H1 (cell line): ENCODE results near the gene POLR3A. TPM values are rescaled to one million over a fixed set of nuclear protein-coding genes. Genes with fewer than 3 reads are reported as not detected.

Experiments used
- CBX8 ChIP-seq: fragments of 300-800, 300-1000 bp; sonication (generic); IDR thresholded peaks from 2 replicates; pipeline ENCODE4 v1.7.1; 2016; ENCODE audit warnings: low read depth, low read length, borderline replicate concordance
- CHD2 ChIP-seq: IDR thresholded peaks from 2 replicates; pipeline ENCODE4 v1.6.1; 2012; ENCODE audit warnings: low read length, improper control_type of control experiment
- JUND ChIP-seq: IDR thresholded peaks from 2 replicates; pipeline ENCODE4 v1.6.1; 2011; ENCODE audit warnings: mild to moderate bottlenecking, improper control_type of control experiment, low read length
- KDM1A ChIP-seq: fragments of 200-600, 300-600 bp; sonication (generic); IDR thresholded peaks from 2 replicates; pipeline ENCODE4 v1.7.1; 2016; ENCODE audit warnings: mild to moderate bottlenecking, low read length, borderline replicate concordance
- KDM4A ChIP-seq: IDR thresholded peaks from one replicate; pipeline ENCODE4 v1.7.1; 2012; ENCODE audit warnings: low read depth, mild to moderate bottlenecking, moderate library complexity, low read length, inconsistent platforms; ENCODE audit not compliant: severe bottlenecking
- NRF1 ChIP-seq: IDR thresholded peaks from 2 replicates; pipeline ENCODE4 v1.6.1; 2011; ENCODE audit warnings: mild to moderate bottlenecking, low read depth, low read length, improper control_type of control experiment
- RFX5 ChIP-seq: IDR thresholded peaks from 2 replicates; pipeline ENCODE4 v1.6.1; 2011; ENCODE audit warnings: low read depth, low read length, improper control_type of control experiment, borderline replicate concordance
- SRF ChIP-seq: IDR thresholded peaks from 2 replicates; pipeline ENCODE4 v1.6.1; 2011; ENCODE audit warnings: mild to moderate bottlenecking, low read depth, low read length, moderate library complexity
- TCF12 ChIP-seq: IDR thresholded peaks from 2 replicates; pipeline ENCODE4 v1.6.1; 2011; ENCODE audit warnings: low read depth, mild to moderate bottlenecking, low read length
- polyA plus RNA-seq, 7 experiments: library from polyadenylated mRNA; depleted of rRNA in 3 of 7; stranded (reverse) in 5 of 7; unstranded in 2 of 7; fragments of >200 nt in 5 of 7; fragments of 200-250 nt in 2 of 7; gene quantifications; 1 replicate in 5 of 7; 2 replicates in 1 of 7; 4 replicates in 1 of 7; pipeline versions ENCODE4 v1.2.1 to v1.2.3, GENCODE V29; 2011 to 2013; ENCODE audit warnings: missing spikeins in 2 of 7, mixed read lengths in 2 of 7
- total RNA-seq: library from RNA; stranded (reverse); fragmentation: NEBNext Ultra II Directional; extraction: Animal tissue kit (Norgen Biotek cat#: 25700); gene quantifications from 2 replicates; pipeline ENCODE4 v1.2.1, GENCODE V29; 2021

POLR3A gene
- total and polyA plus RNA-seq, 2 of the 8 experiments (the other 6 are each of a cell fraction or from before 2014, with no cell fraction given) = 11.3 to 38.6 TPM

- TF ChIP-seq SRF = no peak
- TF ChIP-seq KDM4A = no peak
- no peak for TF ChIP-seq TCF12
- no peak for TF ChIP-seq JUND
- TF ChIP-seq KDM1A = no peak
- no peak for TF ChIP-seq CHD2
- TF ChIP-seq NRF1 = no peak
- no peak for TF ChIP-seq RFX5
- no peak for TF ChIP-seq CBX8
Measured at GRCh38 chr10:77969114-77969513, 60.2 kb downstream of the POLR3A start (continued).
